Choroid plexus epithelial cell (primary cell): ENCODE data around the gene SPDYC.
"Not testable (repeated sequence)": the region's sequence is repeated elsewhere in the genome, so short reads cannot be mapped to it uniquely, and the experiment has no call there.

Source experiments
- DNase-seq: peaks from one replicate; pipeline ENCODE4 v3.0.0-alpha.2; 2010; ENCODE audit warnings: low read depth
- H3K4me3 ChIP-seq: 2 replicates; pipeline ENCODE4 v1.5.1; 2011; ENCODE audit warnings: low read depth, mild to moderate bottlenecking, control low read depth, low read length, moderate library complexity
- CTCF ChIP-seq: conservative IDR thresholded peaks from 2 replicates; pipeline ENCODE4 v1.5.1; 2011; ENCODE audit warnings: low read depth, mild to moderate bottlenecking, control low read depth, inconsistent platforms, low read length, moderate library complexity

SPDYC gene

GRCh38 chr11:65135633-65136145 is 34.3 kb upstream of the SPDYC start:
- DNase-seq: no peak
- H3K4me3 ChIP-seq: peak overlapping the region; percentile 93
- TF ChIP-seq CTCF: no peak

GRCh38 chr11:65136515-65137096 is 33.4 kb upstream of the SPDYC start:
- no peak overlapping the region for H3K4me3 ChIP-seq
- no peak for TF ChIP-seq CTCF
- DNase-seq: no peak

- no peak overlapping the region for H3K4me3 ChIP-seq
- no peak for TF ChIP-seq CTCF
- no peak for DNase-seq
Measured at GRCh38 chr11:65141896-65142494, 28.0 kb upstream of the SPDYC start.

DNA sequence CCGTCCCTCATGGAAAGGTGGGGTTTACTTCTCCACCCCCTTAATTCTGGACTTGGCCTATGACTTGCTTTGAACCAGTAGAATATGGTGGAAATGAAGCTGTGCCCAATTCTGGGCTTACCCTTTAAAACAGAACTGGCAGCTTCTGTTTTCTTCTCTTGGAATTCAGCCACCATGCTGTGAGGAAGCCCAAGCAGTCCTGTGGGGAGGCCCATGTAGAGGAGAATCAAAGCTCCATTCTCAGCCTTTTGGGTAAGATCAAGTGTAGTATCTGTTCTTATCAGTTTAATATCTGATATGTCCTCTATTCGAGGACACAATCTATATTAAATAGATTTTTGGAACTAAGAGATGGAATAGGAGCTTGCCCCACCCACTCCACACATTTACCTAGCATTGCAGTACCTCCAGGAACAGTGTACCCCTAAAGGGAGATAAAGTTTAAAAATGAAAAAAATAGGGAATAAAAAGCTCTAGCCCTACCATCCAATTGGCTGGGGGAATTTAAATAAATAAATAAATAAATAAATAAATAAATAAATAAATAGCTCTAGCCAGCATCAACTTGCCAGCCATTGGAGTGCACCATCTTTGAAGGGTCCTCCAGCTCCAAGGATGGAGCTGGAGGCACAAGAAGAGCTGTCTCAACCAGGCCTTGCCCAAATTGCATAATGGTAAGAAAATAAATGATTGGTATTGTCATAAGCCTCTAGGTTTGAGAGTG is 22.5 kb upstream of the SPDYC start:
- no peak overlapping the region for H3K4me3 ChIP-seq
- no peak for TF ChIP-seq CTCF
- DNase-seq: no peak

DNA sequence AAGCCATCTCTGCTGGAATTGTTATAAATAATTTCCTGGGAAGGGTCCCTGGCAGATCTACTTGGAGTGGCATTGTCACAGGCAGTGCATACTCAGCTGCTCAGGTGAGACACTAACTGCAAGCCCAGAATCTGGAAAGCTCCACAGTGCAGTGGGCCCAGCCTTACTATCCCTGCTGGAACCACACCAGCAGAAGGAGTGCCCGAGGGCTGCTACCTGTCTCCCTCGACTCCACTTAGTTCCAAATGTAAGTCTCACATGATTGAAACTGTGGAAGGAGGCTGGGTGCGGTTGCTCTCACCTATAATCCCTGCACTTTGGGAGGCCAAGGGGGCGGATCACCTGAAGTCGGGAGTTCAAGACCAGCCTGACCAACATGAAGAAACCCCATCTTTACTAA is 21.4 kb upstream of the SPDYC start:
- TF ChIP-seq CTCF: no peak
- DNase-seq: no peak

DNA sequence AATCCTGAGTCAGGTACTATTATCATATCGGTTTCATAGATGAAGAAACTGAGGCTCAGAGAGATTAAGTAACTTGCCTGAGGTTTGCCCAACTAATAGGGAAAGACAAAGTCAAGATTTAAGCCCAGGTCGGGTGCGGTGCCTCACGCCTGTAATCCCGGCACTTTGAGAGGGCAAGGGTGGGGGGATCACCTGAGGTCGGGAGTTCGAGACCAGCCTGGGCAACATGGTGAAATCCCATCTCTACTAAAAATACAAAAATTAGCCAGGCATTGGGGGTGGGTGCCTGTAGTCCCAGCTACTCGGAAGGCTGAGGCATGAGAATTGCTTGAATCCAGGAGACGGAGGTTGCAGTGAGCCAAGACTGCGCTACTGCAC is 19.9 kb upstream of the SPDYC start:
- not testable (repeated sequence) for DNase-seq, H3K4me3 ChIP-seq

More for the DNA sequence above, 21.4 kb upstream of the SPDYC start:
- H3K4me3 ChIP-seq: no peak overlapping the region

DNA sequence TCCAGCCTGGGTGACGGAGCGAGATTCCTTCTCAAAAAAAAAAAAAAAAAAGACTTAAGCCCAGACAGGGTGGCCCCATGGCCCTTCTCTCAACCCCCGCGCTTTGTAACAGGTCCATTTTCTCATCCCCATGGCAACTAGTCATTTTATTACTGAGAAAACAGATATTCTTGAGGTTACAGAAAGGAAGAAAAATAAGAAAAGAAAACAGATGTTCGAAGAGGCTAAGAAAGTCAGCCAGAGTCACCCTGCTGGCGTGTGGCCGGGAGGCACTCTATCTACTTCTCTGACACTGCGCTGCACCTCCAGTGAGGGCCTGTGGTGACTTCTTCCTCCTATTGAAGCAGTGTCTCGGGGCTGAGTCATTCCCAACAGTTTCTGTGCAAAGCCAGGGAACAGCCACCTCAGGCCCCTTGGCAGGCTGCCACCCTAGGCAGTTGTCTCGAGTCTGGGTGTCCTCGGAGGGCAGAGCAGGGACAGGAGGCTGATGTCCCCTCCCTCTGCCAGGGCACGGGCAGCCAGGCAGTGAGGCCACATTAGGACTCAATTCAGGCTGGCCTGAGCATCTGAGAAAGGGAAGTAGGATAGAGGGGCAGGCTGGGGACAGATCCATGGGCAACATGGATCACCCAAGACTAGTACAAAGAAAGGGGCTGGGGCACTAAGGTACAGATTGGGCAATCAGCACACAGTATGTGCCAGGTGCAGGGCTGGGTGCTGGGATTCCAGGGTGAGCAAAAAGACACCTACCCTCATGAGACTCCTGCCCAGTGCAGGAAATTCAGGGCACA is 19.3 kb upstream of the SPDYC start:
- no peak overlapping the region for H3K4me3 ChIP-seq
- TF ChIP-seq CTCF: peak; percentile 5
- DNase-seq: peak; percentile 73
